Heart right ventricle (tissue), 16 donors: ENCODE results near the gene RARRES2. TPM values are rescaled to one million over a fixed set of nuclear protein-coding genes. Genes with fewer than 3 reads are reported as not detected.
A peak's percentile ranks its signal among the peaks of the same experiment; 100 is the strongest.

Experiments used
- ATAC-seq, 8 donors: fragments of 200-7000 bp; cut with Tn5 transposase; one replicate each; pipeline ENCODE4 v1.9.1; 2020; ENCODE audit warnings: mild to moderate bottlenecking in 8 of 8, moderate library complexity in 8 of 8, moderate number of reproducible peaks in 1 of 8
- DNase-seq, 2 donors: peaks; one replicate each; pipeline ENCODE4 v3.0.0-alpha.2; 2020
- H3K27ac ChIP-seq, 10 donors: fragments of 200-600 bp; sonication (generic) in 2 of 10; one replicate each; pipeline versions ENCODE4 v1.5.0 to v1.8.0; 2020 to 2022; ENCODE audit warnings: mild to moderate bottlenecking in 3 of 10
- H3K27me3 ChIP-seq, 7 donors: fragments of 200-600 bp; one replicate each; pipeline ENCODE4 v1.8.0; 2021 to 2022; ENCODE audit warnings: mild to moderate bottlenecking in 2 of 7
- H3K36me3 ChIP-seq, 9 donors: fragments of 200-600 bp; sonication (generic) in 1 of 9; one replicate each; pipeline versions ENCODE4 v1.5.0 to v1.8.0; 2020 to 2022; ENCODE audit warnings: mild to moderate bottlenecking in 2 of 9
- H3K4me1 ChIP-seq, 9 donors: fragments of 200-600 bp; sonication (generic) in 1 of 9; one replicate each; pipeline versions ENCODE4 v1.5.0 to v1.8.0; 2020 to 2022; ENCODE audit warnings: mild to moderate bottlenecking in 4 of 9
- H3K4me3 ChIP-seq, 10 donors: fragments of 200-600 bp; sonication (generic) in 2 of 10; one replicate each; pipeline versions ENCODE4 v1.5.0 to v1.8.0; 2020 to 2022; ENCODE audit warnings: mild to moderate bottlenecking in 7 of 10, moderate library complexity in 2 of 10
- H3K9me3 ChIP-seq, 11 donors: fragments of 200-600 bp in 10 of 11; sonication (generic) in 2 of 11; one replicate each; pipeline versions ENCODE4 v1.5.0 to v1.8.0; 2013 to 2022; ENCODE audit warnings: mild to moderate bottlenecking in 2 of 11, control low read depth in 1 of 11, moderate library complexity in 1 of 11
- WGBS, 2 donors: extraction: QIAGEN DNeasy Blood & Tissue Kit; methylation state at CpG; one replicate each; pipeline ENCODE4 v1.1.7; 2013; ENCODE audit warnings: inconsistent platforms in 1 of 2; 5-methylcytosine and 5-hydroxymethylcytosine counted together
- intact Hi-C, 10 donors: fragments of 100-400 bp; cut with DNase I; formaldehyde crosslinking; loops; one replicate each; pipeline versions ENCODE4 v1.11.1 to v1.14.2; 2022
- long read RNA-seq, 3 donors: library from polyadenylated mRNA; unstranded; transcript quantifications; one replicate each; pipeline ENCODE4 v2.0.0, GENCODE V29; 2020 to 2021
- polyA plus RNA-seq, 2 donors: library from polyadenylated mRNA; stranded (reverse); fragments of 200-250 nt; gene quantifications; one replicate each; pipeline ENCODE4 v1.2.3, GENCODE V29; 2013
- total RNA-seq, 10 donors: library from RNA; stranded (reverse); fragmentation: NEBNext Ultra II Directional in 3 of 10; extraction: Animal tissue kit (Norgen Biotek cat#: 25700) in 3 of 10; gene quantifications; one replicate each; pipeline versions ENCODE4 v1.2.1 to v1.2.4, GENCODE V29; 2021 to 2023
- TF ChIP-seq, protein P1 (sequence below), 9 donors: fragments of 200-600 bp; sonication (generic) in 2 of 9; IDR thresholded peaks; one replicate each; pipeline versions ENCODE4 v1.5.0 to v1.8.0; 2021 to 2022; ENCODE audit warnings: antibody characterized with exemption in 9 of 9, mild to moderate bottlenecking in 5 of 9, moderate library complexity in 1 of 9
- donor health status: Arrhythmogenic right ventricular cardiomyopathy.
- donor health status: ischemic (EF 13 %, LVEDD 7.1; RV severe dilation, severe dysfunction).
- donor health status: healthy with polysubstance abuse.
- donor health status: DM: no; HTN: yes; CAD: no.
- donor health status: DM: no; HTN: no; CAD: no.
- donor health status: ischemic (EF 25% LVEDD 6.9; RV normal size, moderate dysfunction).
- donor health status: ischemic (EF 25% LVEDD 5.7; RV mildly dilated, moderate dysfunction).
- donor health status: healthy.
- donor health status: DM: yes; HTN: yes; CAD: no.
- donor health status: Ischemic cardiomyopathy.
- donor health status: ischemic (EF 35%, LVEDD 5.7; RV mildly dilated, moderate dysfunction).
- donor health status: nonischemic (EF 11% LVEDD 7.7; RV severe dilation, severe dysfunction).
- donor health status: DM: yes; HTN: yes; CAD: no.
- donor health status: PGD.
- donor health status: ischemic (EF 29% LVEDD 5.4; RV normal size, mild dysfunction).
- donor health status: nonischemic (EF 23%, LVEDD 6.1; RV moderate dilation, normal function).

The RARRES2 gene
- total RNA-seq (10 to 100 TPM in 7 of 10 donors, 1 to 10 TPM in 3; 6.7 to 25.8 (median 16.2) TPM), polyA plus RNA-seq (10 to 100 TPM; 25.6 to 33.0 TPM)
- long read RNA-seq, donor 1, transcript RARRES2-201 (6 exons, 740 nt) = major isoform, 18 of 23 reads
- long read RNA-seq, donor 1, partial matches to known transcripts = 0 of 23 reads
- long read RNA-seq, donor 1, other reads (novel, unspliced or antisense) = 2 of 23 reads
- long read RNA-seq, donor 2, transcript RARRES2-201 (6 exons, 740 nt) = major isoform, 8 of 15 reads
- long read RNA-seq, donor 2, partial matches to known transcripts = 0 of 15 reads
- long read RNA-seq, donor 2, other reads (novel, unspliced or antisense) = 2 of 15 reads
- long read RNA-seq, donor 3, transcript RARRES2-201 (6 exons, 740 nt) = major isoform, 6 of 7 reads
- long read RNA-seq, donor 3, partial matches to known transcripts = 1 of 7 reads
- long read RNA-seq, donor 3, other reads (novel, unspliced or antisense) = 0 of 7 reads

GRCh38 chr7:150341263-150342120 is at the start of gene RARRES2:
Gene RARRES2, minus strand, starts transcription at chr7:150341629. Its CDS starts 1,020 bp downstream, at chr7:150340609.
- peaks cover 0 to 47% (median 30%) of the 10 kb centered on the region in 7 donors for H3K27me3 ChIP-seq
- TF ChIP-seq, protein P1, sequence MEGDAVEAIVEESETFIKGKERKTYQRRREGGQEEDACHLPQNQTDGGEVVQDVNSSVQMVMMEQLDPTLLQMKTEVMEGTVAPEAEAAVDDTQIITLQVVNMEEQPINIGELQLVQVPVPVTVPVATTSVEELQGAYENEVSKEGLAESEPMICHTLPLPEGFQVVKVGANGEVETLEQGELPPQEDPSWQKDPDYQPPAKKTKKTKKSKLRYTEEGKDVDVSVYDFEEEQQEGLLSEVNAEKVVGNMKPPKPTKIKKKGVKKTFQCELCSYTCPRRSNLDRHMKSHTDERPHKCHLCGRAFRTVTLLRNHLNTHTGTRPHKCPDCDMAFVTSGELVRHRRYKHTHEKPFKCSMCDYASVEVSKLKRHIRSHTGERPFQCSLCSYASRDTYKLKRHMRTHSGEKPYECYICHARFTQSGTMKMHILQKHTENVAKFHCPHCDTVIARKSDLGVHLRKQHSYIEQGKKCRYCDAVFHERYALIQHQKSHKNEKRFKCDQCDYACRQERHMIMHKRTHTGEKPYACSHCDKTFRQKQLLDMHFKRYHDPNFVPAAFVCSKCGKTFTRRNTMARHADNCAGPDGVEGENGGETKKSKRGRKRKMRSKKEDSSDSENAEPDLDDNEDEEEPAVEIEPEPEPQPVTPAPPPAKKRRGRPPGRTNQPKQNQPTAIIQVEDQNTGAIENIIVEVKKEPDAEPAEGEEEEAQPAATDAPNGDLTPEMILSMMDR (IDR thresholded peaks at IDR 0.05) = no peak
- H3K27ac ChIP-seq = peak within 1 kb of the TSS in 7 of 10 donors; percentile 19 to 72 (median 51)
- 8 to 10% methylated on average over 32 to 49 of the region's 49 CpGs for WGBS, 2 donors
- ATAC-seq = peak; percentile 54 to 82 (median 78)
- peak within 1 kb of the TSS in 9 of 10 donors; percentile 33 to 57 (median 52) for H3K4me3 ChIP-seq
- H3K9me3 ChIP-seq = peaks cover 0 to 16% (median 9%) of the 10 kb centered on the region in 11 donors
- H3K36me3 ChIP-seq = peaks cover 0 to 7% (median 0%) of the 10 kb centered on the region in 9 donors
- intact Hi-C loops = no loop called here
- DNase-seq = peak; percentile 43 to 65
- peaks cover 0 to 31% (median 13%) of the 10 kb centered on the region in 9 donors for H3K4me1 ChIP-seq

DNA sequence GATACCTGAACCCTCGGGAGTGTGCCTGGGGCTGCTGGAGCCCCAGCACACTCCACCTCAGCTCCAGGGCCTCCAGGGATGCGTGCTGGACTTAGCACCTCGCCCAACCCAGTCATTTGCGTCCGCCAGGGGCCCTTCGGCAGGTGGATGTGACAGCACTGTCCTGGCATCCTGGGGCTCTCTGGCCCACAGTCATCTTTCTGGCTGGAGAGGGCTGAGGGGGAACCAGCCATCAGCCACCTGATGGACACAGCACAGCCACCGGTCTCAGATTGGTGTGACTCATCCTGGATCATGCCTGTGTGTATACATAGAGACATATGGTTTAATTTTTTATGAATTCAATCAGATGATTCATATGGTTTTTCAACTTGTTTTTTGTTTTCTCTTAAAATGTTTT is 48.8 kb upstream of the RARRES2 start:
- Histone ChIP-seq H3K4me1 (peaks cover 0 to 26% (median 11%) of the 10 kb centered on the region in 9 donors), H3K36me3 (peaks cover 0 to 11% (median 0%) of the 10 kb centered on the region in 9 donors), H3K9me3 (no peaks in the 10 kb centered on the region), H3K4me3 (no peak overlapping the region), H3K27ac (no peak overlapping the region), H3K27me3 (no peaks in the 10 kb centered on the region)
- no peak for ATAC-seq
- intact Hi-C loops = no loop called here
- TF ChIP-seq, protein P1 (IDR thresholded peaks at IDR 0.05) = no peak
- no peak for DNase-seq
- 98% methylated on average over 7 of the region's 7 CpGs for WGBS, 2 donors

GRCh38 chr7:150389532-150389816 is 48.0 kb upstream of the RARRES2 start:
- Histone ChIP-seq H3K4me1 (peaks cover 0 to 29% (median 14%) of the 10 kb centered on the region in 9 donors), H3K4me3 (no peak overlapping the region), H3K27me3 (no peaks in the 10 kb centered on the region), H3K27ac (peak overlapping the region in 4 of 10 donors; percentile 7 to 48 (median 34)), H3K9me3 (no peaks in the 10 kb centered on the region), H3K36me3 (peaks cover 0 to 11% (median 0%) of the 10 kb centered on the region in 9 donors)
- TF ChIP-seq, protein P1 (IDR thresholded peaks at IDR 0.05) = no peak
- WGBS, 2 donors = 81 to 84% methylated on average over 5 of the region's 5 CpGs
- no peak for DNase-seq
- intact Hi-C loops = no loop called here
- peak in 1 of 8 donors; percentile 13 for ATAC-seq
